Articular chondrocyte of knee joint (primary cell): Measurements from ENCODE around the gene TAF1B. TPM values are rescaled to one million over a fixed set of nuclear protein-coding genes. Genes with fewer than 3 reads are reported as not detected.

ENCODE experiments used
- total RNA-seq: library from RNA; depleted of rRNA; stranded (reverse); fragments of >200 nt; gene quantifications from 2 replicates; pipeline ENCODE4 v1.2.3, GENCODE V29; 2012

Gene TAF1B
- total RNA-seq = 35.2 and 41.7 TPM in 2 replicates

DNA sequence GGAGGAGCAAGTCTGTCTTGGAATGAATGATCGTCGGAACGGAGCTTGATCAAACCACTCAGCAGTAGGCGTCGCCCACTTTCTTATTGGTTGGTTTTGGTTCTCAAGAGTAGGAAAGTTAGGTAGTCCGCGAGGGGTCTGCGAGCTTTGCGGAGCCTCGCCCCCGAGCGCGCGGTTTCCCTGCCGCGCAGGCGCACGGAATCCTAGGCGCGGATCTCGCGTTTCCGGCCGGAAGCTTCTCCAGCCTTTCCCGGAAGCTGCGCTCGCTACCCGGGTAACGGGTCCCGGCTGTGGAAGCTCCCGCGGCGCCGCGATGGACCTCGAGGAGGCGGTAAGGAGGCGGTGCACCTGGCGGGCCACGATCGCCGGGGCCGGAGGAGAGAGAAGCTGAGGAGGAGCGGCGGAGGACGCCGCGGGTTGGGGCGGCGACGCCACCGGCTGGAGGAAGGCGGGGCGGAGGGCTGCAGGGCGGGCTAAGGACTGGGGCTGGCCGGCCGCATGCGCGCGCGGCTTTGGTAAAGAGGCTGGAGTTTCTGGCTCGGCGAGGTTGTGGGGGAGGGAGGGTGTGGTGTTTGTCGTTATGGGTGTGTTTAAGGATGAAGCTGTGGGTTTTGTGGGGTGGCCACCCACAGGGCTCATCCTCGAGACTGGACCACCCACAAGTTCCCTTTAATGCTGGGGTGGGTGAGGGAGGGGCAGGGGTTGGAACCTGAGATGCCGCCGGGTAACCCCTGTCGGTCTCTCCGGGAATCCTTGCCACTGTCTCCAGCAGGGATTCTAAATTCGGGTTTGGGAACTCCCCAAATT lies at the start of gene TAF1B:
Gene TAF1B, plus strand, starts transcription at position 246 of the 807 bp plus-strand sequence. Its CDS starts 68 bp downstream, at position 314.

DNA sequence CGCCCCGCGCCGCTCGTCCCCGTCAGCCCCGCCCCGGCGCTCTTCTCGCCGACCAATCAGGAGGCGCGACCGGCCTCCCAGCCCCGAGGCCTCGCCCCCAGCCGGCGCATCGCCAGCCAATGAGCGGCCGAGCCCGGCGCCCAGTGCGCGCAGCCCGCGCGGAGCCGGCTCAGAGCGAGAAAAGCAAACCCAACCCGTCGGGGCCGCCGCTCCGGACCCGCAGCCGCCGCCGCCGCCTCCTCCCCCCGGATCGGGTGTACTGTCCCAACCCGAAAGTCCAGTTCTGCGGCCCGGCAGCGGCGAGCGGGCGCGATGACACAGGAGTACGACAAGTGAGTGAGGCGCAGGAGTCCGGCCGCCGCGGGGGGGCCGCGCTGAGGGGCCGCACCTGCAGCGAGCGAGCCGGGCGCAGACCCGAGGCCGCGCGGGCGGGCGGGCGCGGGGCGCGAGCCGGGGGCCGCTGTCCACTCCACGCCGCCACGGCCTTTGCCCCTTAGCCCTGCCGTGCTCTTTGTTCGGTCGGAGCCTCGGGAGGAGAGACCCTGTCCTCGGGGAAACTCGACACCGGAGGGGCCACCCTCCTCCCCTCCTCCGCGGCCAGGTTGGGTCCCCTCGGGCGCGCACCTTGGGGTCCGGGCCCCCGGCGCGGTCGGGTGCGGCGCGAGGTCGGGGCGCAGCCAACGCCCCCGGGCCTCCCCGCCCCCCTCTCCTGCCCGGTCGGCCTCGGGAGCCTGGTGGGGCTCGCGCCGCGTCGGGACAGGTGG lies 108.4 kb downstream of the TAF1B start, which contains the start of gene GRHL1:
Gene GRHL1, plus strand, starts transcription at position 172 of the 764 bp plus-strand sequence. Its CDS starts 141 bp downstream, at position 313.

Other genes with a start within 250 kb of the TAF1B start
- gene YWHAQ, start 212.5 kb upstream of the TAF1B start, total RNA-seq = 371 and 392 TPM in 2 replicates
- gene GRHL1, start 108.2 kb downstream of the TAF1B start, total RNA-seq = 0.54 and 0.78 TPM in 2 replicates
- gene KLF11, start 200.1 kb downstream of the TAF1B start, total RNA-seq = 5.4 and 7.7 TPM in 2 replicates
- 5.0 and 8.3 TPM in 2 replicates for gene CYS1, start 236.9 kb downstream of the TAF1B start, total RNA-seq